IMR-90 (cell line): Measurements from ENCODE around the gene CRYBA1. TPM values are rescaled to one million over a fixed set of nuclear protein-coding genes. Genes with fewer than 3 reads are reported as not detected.

ENCODE experiments used
- ATAC-seq: fragments of 200-7000 bp; cut with Tn5 transposase; 2 replicates; pipeline ENCODE4 v1.9.1; 2020; ENCODE audit warnings: low read depth, mild to moderate bottlenecking, moderate library complexity
- BruUV-seq: library from RNA; stranded (reverse); fragments of 400-500 nt; replicated peaks from 2 replicates; lab custom pipeline; 2021; lab: Mats Ljungman, UMichigan
- CTCF ChIA-PET: fragments of 300-600 bp; formaldehyde crosslinking; extraction: SDS; loops from one replicate; lab custom pipeline; 2021; ENCODE audit warnings: antibody characterized with exemption; lab: Yijun Ruan, JAX
- POLR2A ChIA-PET: fragments of 300-600 bp; sonication (Branson Sonifier 250); formaldehyde crosslinking; loops from one replicate; lab custom pipeline; 2022; ENCODE audit warnings: antibody characterized with exemption; ENCODE audit not compliant: unreplicated experiment; lab: Charles Lee
- DNase-seq: peaks from one replicate; pipeline ENCODE4 v3.0.0; 2013
- H2AFZ ChIP-seq: replicated peaks from 2 replicates; pipeline ENCODE3; 2013; ENCODE audit warnings: low read length, mild to moderate bottlenecking; ENCODE audit not compliant: poor library complexity
- H2AK5ac ChIP-seq: 2 replicates; pipeline ENCODE4 v1.6.1; 2013; ENCODE audit warnings: low read depth, low read length, inconsistent platforms
- H2AK9ac ChIP-seq: replicated peaks from 2 replicates; pipeline ENCODE3; 2013; ENCODE audit warnings: mild to moderate bottlenecking, low read depth, low read length, moderate library complexity; ENCODE audit not compliant: poor library complexity
- H2BK120ac ChIP-seq: 2 replicates; pipeline ENCODE4 v1.6.1; 2013; ENCODE audit warnings: low read depth, low read length, inconsistent platforms
- H2BK15ac ChIP-seq: 3 replicates; pipeline ENCODE4 v1.6.1; 2013; ENCODE audit warnings: low read depth, low read length, inconsistent platforms
- H2BK20ac ChIP-seq: 2 replicates; pipeline ENCODE4 v1.6.1; 2013; ENCODE audit warnings: low read depth, mild to moderate bottlenecking, inconsistent platforms, low read length, moderate library complexity
- H2BK5ac ChIP-seq: 2 replicates; pipeline ENCODE4 v1.6.1; 2013; ENCODE audit warnings: mild to moderate bottlenecking, low read depth, low read length, inconsistent platforms; ENCODE audit not compliant: poor library complexity, severe bottlenecking
- H3K14ac ChIP-seq: replicated peaks from 2 replicates; pipeline ENCODE4 v1.6.1; 2013; ENCODE audit warnings: low read depth, low read length, inconsistent platforms
- H3K18ac ChIP-seq: 2 replicates; pipeline ENCODE4 v1.6.1; 2013; ENCODE audit warnings: low read depth, low read length, control low read depth
- H3K23ac ChIP-seq: 2 replicates; pipeline ENCODE4 v1.6.1; 2013; ENCODE audit warnings: low read depth, low read length, inconsistent platforms
- H3K27ac ChIP-seq: 2 replicates; pipeline ENCODE4 v1.5.1; 2013; ENCODE audit warnings: mild to moderate bottlenecking, control low read depth, low read length; ENCODE audit not compliant: insufficient read depth
- H3K27me3 ChIP-seq: 2 replicates; pipeline ENCODE4 v1.6.1; 2013; ENCODE audit warnings: low read length; ENCODE audit not compliant: control insufficient read depth, insufficient read depth
- H3K36me3 ChIP-seq: 2 replicates; pipeline ENCODE4 v1.6.1; 2013; ENCODE audit warnings: low read length, mixed read lengths; ENCODE audit not compliant: control insufficient read depth, insufficient read depth
- H3K4ac ChIP-seq: 2 replicates; pipeline ENCODE4 v1.6.1; 2013; ENCODE audit warnings: low read depth, low read length, inconsistent platforms
- H3K4me1 ChIP-seq: 2 replicates; pipeline ENCODE4 v1.6.1; 2013; ENCODE audit warnings: low read length, mixed read lengths; ENCODE audit not compliant: control insufficient read depth, insufficient read depth
- H3K4me2 ChIP-seq: 2 replicates; pipeline ENCODE4 v1.6.1; 2013; ENCODE audit warnings: low read depth, mild to moderate bottlenecking, control low read depth, low read length, moderate library complexity
- H3K4me3 ChIP-seq: 2 replicates; pipeline ENCODE4 v1.5.1; 2013; ENCODE audit warnings: low read depth, mild to moderate bottlenecking, control low read depth, low read length, moderate library complexity; ENCODE audit not compliant: insufficient read depth
- H3K56ac ChIP-seq: 2 replicates; pipeline ENCODE4 v1.6.1; 2013; ENCODE audit warnings: low read length, inconsistent platforms; ENCODE audit not compliant: insufficient read depth; ENCODE audit errors: extremely low read depth
- H3K79me1 ChIP-seq, 2 experiments: 2 replicates each; pipeline ENCODE4 v1.6.1; 2013; ENCODE audit warnings: low read length in 2 of 2, inconsistent platforms in 1 of 2, low read depth in 1 of 2
- H3K9ac ChIP-seq: 2 replicates; pipeline ENCODE4 v1.6.1; 2013; ENCODE audit warnings: low read depth, low read length, control low read depth
- H3K9me1 ChIP-seq: 2 replicates; pipeline ENCODE4 v1.6.1; 2013; ENCODE audit warnings: low read length, inconsistent platforms; ENCODE audit not compliant: insufficient read depth
- H3K9me3 ChIP-seq: 2 replicates; pipeline ENCODE4 v1.6.1; 2013; ENCODE audit warnings: low read length; ENCODE audit not compliant: control insufficient read depth, insufficient read depth
- H4K20me1 ChIP-seq: 2 replicates; pipeline ENCODE4 v1.6.1; 2013; ENCODE audit warnings: low read length, inconsistent platforms; ENCODE audit not compliant: insufficient read depth
- H4K5ac ChIP-seq: 2 replicates; pipeline ENCODE4 v1.6.1; 2013; ENCODE audit warnings: mild to moderate bottlenecking, low read depth, low read length, control low read depth
- H4K8ac ChIP-seq, 2 experiments: 2 replicates each; pipeline ENCODE4 v1.6.1; 2013; ENCODE audit warnings: low read depth in 2 of 2, low read length in 2 of 2, control low read depth in 1 of 2, inconsistent platforms in 1 of 2
- H4K91ac ChIP-seq: 2 replicates; pipeline ENCODE4 v1.6.1; 2013; ENCODE audit warnings: low read depth, low read length, inconsistent platforms; ENCODE audit not compliant: insufficient read depth
- BHLHE40 ChIP-seq: fragments of 150-350 bp; IDR thresholded peaks from 2 replicates; pipeline ENCODE4 v1.6.1; 2016; ENCODE audit warnings: mild to moderate bottlenecking, low read depth, low read length
- CHD1 ChIP-seq: IDR thresholded peaks from 2 replicates; pipeline ENCODE4 v1.6.1; 2012; ENCODE audit warnings: low read depth, low read length, improper control_type of control experiment
- FOS ChIP-seq: fragments of 150-350 bp; IDR thresholded peaks from 2 replicates; pipeline ENCODE4 v1.6.1; 2016; ENCODE audit warnings: low read depth, low read length
- MAFK ChIP-seq: IDR thresholded peaks from 2 replicates; pipeline ENCODE4 v1.6.1; 2012; ENCODE audit warnings: low read depth, low read length, improper control_type of control experiment
- MXI1 ChIP-seq: IDR thresholded peaks from 2 replicates; pipeline ENCODE4 v1.6.1; 2012; ENCODE audit warnings: low read depth, mild to moderate bottlenecking, low read length, moderate library complexity, borderline replicate concordance
- NFE2L2 ChIP-seq: fragments of 150-350 bp; IDR thresholded peaks from 2 replicates; pipeline ENCODE4 v1.6.1; 2016; ENCODE audit warnings: low read depth, mild to moderate bottlenecking, low read length
- POLR2A ChIP-seq: IDR thresholded peaks from 2 replicates; pipeline ENCODE4 v1.6.1; 2012; ENCODE audit warnings: mild to moderate bottlenecking, low read depth, low read length
- RAD21 ChIP-seq: IDR thresholded peaks from 2 replicates; pipeline ENCODE4 v1.6.1; 2012; ENCODE audit warnings: low read length, improper control_type of control experiment
- RCOR1 ChIP-seq: IDR thresholded peaks from 2 replicates; pipeline ENCODE4 v1.6.1; 2012; ENCODE audit warnings: mild to moderate bottlenecking, low read length, improper control_type of control experiment; ENCODE audit not compliant: insufficient replicate concordance
- RFX5 ChIP-seq: IDR thresholded peaks from 2 replicates; pipeline ENCODE4 v1.8.0; 2012; ENCODE audit warnings: low read depth, mild to moderate bottlenecking, low read length, moderate library complexity
- SMC3 ChIP-seq: fragments of 150-350 bp; IDR thresholded peaks from 2 replicates; pipeline ENCODE4 v1.6.1; 2016; ENCODE audit warnings: low read depth, mild to moderate bottlenecking, antibody characterized with exemption, low read length, moderate library complexity
- WGBS, 2 experiments: methylation state at CpG; one replicate each; pipeline versions ENCODE4 v1.1.5 to v1.1.7; 2013; ENCODE audit warnings: missing lambda C conversion rate in 2 of 2; ENCODE audit not compliant: insufficient read length in 1 of 2; ENCODE audit errors: extremely low coverage in 2 of 2; 5-methylcytosine and 5-hydroxymethylcytosine counted together
- dilution Hi-C: fragments of 300-500 bp; cut with HindIII; formaldehyde crosslinking; loops from one replicate; pipeline ENCODE4 v1.14.3; 2018; ENCODE audit warnings: low sequenced_read_pairs; ENCODE audit not compliant: unreplicated experiment
- in situ Hi-C: fragments of 300-500 bp; cut with MboI; formaldehyde crosslinking; loops from 3 replicates; pipeline ENCODE4 v1.14.3; 2019; ENCODE audit warnings: low sequenced_read_pairs, inconsistent platforms, mixed read lengths
- intact Hi-C: fragments of 100-400 bp; cut with micrococcal nuclease; formaldehyde crosslinking; loops from 2 replicates; pipeline ENCODE4 v1.10.0; 2022
- polyA plus RNA-seq, 3 experiments: library from polyadenylated mRNA; depleted of rRNA; stranded (reverse); fragments of >200 nt; gene quantifications; 2 replicates each; pipeline ENCODE4 v1.2.3, GENCODE V29; 2012; ENCODE audit warnings: low replicate concordance in 1 of 3
- total RNA-seq: library from RNA; depleted of rRNA; stranded (reverse); fragments of >200 nt; gene quantifications from 2 replicates; pipeline ENCODE4 v1.2.3, GENCODE V29; 2012
- TF ChIP-seq, protein P1 (sequence below): fragments of 150-350 bp; IDR thresholded peaks from 2 replicates; pipeline ENCODE4 v1.6.1; 2017; ENCODE audit warnings: mild to moderate bottlenecking, antibody characterized with exemption, low read length, low read depth
- TF ChIP-seq, protein P2 (sequence below): conservative IDR thresholded peaks from 2 replicates; pipeline ENCODE4 v1.5.1; 2012; ENCODE audit warnings: mild to moderate bottlenecking, low read depth, low read length, improper control_type of control experiment
- TF ChIP-seq, protein P3 (sequence below): fragments of 150-350 bp; IDR thresholded peaks from 2 replicates; pipeline ENCODE4 v1.6.1; 2016; ENCODE audit warnings: low read depth, mild to moderate bottlenecking, low read length, moderate library complexity, borderline replicate concordance

Gene CRYBA1
- total and polyA plus RNA-seq, 2 of the 4 experiments (the other 2 are of a cell fraction): not detected

DNA sequence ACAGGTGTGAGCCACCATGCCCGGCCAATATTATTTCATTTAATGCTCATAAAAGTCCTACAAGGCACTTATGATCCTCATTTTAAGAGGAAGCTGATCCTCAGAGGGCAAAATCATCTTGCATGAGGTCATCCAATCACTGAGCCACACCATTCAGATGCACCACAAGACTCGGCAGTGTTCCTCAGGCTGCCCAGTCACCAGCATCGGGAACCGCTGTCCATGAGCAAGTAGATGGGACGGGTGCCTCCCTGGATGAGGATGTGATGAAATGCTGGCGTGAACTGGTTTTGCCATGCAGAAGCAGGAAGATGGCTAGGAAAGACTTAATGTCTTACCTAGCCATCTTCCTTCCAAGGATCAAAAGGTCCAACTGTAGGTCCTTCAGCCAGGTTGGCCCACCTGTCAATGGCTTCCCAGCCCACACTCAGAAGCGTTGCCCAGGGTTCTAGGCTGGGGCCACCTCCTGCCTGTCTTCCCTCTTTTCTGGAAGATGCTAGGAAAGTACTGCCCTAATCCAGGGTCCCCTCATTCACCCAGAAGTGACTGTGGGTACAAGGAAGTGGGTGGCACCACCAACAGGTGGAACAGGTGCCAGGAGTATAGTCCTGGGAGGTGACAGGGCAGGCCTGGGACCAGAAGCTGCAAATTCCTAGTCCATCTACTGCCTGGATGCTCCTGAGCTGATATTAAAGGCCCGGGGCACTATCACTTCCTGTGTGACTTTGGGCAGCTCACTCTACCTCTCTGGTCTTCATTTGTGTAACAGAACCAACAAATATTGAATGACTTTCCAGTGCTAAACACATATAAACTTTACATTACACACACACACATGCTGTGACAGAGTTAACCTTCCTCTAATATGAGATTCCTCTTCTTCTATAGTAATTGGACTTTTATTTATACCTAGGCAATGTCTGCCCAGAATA, 32.2 kb upstream of the CRYBA1 start:
- no peak for ATAC-seq
- dilution Hi-C loops: no loop called here
- BruUV-seq: no TSS peak
- intact Hi-C loops: no loop called here
- Histone ChIP-seq H2BK15ac (no peak overlapping the region), H2AK9ac (no peak overlapping the region), H4K91ac (no peak overlapping the region), H3K56ac (no peak overlapping the region), H2AFZ (no peak overlapping the region), H3K9me3 (no peaks in the 10 kb centered on the region), H4K20me1 (no peaks in the 10 kb centered on the region), H3K4me3 (no peak overlapping the region), H3K18ac (no peak overlapping the region), H2BK20ac (no peak overlapping the region), H3K27me3 (no peaks in the 10 kb centered on the region), H3K9ac (no peak overlapping the region), H2AK5ac (0 out of 2 replicates have a peak overlapping the region, but pooled peaks have one; percentile 2), H3K79me1 (no peaks in the 10 kb centered on the region), H4K8ac (no peak overlapping the region), H2BK120ac (no peak overlapping the region), H4K5ac (no peak overlapping the region), H3K23ac (no peak overlapping the region), H3K27ac (no peak overlapping the region), H3K36me3 (no peaks in the 10 kb centered on the region), H3K9me1 (peaks cover 15% of the 10 kb centered on the region), H3K4me2 (no peak overlapping the region), H3K4me1 (peaks cover 2% of the 10 kb centered on the region; the same call in 1 of the 2 replicates), H3K14ac (no peak overlapping the region), H3K4ac (no peak overlapping the region), H2BK5ac (no peak overlapping the region)
- POLR2A ChIA-PET: no interaction called here
- no peak for DNase-seq
- in situ Hi-C loops: loop anchor here (5.0 kb wide), 1 partner anchor 67 kb away; no protein-coding TSS in a partner anchor
- CTCF ChIA-PET: interaction anchor here (0.9 to 3.4 kb wide), 4 partner anchors 66 to 155 kb away, joined by 3 to 13 read pairs (median 4); no protein-coding TSS in a partner anchor
- WGBS, 2 experiments: 100% methylated on average over 2 of the region's 8 CpGs; no CpG with 5 or more reads in 1 of the 2 experiments
- TF ChIP-seq FOS (no peak), RAD21 (no peak), RFX5 (no peak), CHD1 (no peak), BHLHE40 (no peak), NFE2L2 (no peak), RCOR1 (no peak), POLR2A (no peak), MAFK (no peak), SMC3 (no peak), MXI1 (no peak)
- TF ChIP-seq, protein P1, sequence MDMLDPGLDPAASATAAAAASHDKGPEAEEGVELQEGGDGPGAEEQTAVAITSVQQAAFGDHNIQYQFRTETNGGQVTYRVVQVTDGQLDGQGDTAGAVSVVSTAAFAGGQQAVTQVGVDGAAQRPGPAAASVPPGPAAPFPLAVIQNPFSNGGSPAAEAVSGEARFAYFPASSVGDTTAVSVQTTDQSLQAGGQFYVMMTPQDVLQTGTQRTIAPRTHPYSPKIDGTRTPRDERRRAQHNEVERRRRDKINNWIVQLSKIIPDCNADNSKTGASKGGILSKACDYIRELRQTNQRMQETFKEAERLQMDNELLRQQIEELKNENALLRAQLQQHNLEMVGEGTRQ: no peak
- TF ChIP-seq, protein P2, sequence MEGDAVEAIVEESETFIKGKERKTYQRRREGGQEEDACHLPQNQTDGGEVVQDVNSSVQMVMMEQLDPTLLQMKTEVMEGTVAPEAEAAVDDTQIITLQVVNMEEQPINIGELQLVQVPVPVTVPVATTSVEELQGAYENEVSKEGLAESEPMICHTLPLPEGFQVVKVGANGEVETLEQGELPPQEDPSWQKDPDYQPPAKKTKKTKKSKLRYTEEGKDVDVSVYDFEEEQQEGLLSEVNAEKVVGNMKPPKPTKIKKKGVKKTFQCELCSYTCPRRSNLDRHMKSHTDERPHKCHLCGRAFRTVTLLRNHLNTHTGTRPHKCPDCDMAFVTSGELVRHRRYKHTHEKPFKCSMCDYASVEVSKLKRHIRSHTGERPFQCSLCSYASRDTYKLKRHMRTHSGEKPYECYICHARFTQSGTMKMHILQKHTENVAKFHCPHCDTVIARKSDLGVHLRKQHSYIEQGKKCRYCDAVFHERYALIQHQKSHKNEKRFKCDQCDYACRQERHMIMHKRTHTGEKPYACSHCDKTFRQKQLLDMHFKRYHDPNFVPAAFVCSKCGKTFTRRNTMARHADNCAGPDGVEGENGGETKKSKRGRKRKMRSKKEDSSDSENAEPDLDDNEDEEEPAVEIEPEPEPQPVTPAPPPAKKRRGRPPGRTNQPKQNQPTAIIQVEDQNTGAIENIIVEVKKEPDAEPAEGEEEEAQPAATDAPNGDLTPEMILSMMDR: no peak
- TF ChIP-seq, protein P3, sequence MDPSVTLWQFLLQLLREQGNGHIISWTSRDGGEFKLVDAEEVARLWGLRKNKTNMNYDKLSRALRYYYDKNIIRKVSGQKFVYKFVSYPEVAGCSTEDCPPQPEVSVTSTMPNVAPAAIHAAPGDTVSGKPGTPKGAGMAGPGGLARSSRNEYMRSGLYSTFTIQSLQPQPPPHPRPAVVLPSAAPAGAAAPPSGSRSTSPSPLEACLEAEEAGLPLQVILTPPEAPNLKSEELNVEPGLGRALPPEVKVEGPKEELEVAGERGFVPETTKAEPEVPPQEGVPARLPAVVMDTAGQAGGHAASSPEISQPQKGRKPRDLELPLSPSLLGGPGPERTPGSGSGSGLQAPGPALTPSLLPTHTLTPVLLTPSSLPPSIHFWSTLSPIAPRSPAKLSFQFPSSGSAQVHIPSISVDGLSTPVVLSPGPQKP: no peak
